ENCODE measurements around the gene OR4D2.
"Not testable (repeated sequence)": the region's sequence is repeated elsewhere in the genome, so short reads cannot be mapped to it uniquely, and the experiment has no call there.

DNA sequence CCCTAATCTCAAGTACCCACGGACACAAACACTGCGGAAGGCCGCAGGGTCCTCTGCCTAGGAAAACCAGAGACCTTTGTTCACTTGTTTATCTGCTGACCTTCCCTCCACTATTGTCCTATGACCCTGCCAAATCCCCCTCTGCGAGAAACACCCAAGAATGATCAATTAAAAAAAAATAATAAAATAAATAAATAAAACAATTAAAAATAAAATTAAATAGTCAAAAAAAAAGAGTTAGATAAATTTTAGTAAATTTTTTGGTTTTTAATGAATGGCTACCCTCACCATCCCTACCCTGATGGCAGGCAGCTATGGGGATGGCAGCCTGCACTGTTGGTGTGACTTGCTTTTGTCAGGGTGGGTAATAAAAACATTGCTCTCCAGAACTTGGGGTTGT is 23.4 kb upstream of the OR4D2 start:
- TF ChIP-seq, protein P1, sequence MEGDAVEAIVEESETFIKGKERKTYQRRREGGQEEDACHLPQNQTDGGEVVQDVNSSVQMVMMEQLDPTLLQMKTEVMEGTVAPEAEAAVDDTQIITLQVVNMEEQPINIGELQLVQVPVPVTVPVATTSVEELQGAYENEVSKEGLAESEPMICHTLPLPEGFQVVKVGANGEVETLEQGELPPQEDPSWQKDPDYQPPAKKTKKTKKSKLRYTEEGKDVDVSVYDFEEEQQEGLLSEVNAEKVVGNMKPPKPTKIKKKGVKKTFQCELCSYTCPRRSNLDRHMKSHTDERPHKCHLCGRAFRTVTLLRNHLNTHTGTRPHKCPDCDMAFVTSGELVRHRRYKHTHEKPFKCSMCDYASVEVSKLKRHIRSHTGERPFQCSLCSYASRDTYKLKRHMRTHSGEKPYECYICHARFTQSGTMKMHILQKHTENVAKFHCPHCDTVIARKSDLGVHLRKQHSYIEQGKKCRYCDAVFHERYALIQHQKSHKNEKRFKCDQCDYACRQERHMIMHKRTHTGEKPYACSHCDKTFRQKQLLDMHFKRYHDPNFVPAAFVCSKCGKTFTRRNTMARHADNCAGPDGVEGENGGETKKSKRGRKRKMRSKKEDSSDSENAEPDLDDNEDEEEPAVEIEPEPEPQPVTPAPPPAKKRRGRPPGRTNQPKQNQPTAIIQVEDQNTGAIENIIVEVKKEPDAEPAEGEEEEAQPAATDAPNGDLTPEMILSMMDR (IDR thresholded peaks at IDR 0.05; ENCODE audit: poor library complexity, severe bottlenecking): not testable (repeated sequence)
- TF ChIP-seq TAF1 (IDR thresholded peaks at IDR 0.05; ENCODE audit: low read depth); EP300 (conservative IDR thresholded peaks at IDR 0.05; ENCODE audit: poor library complexity, severe bottlenecking); EZH2 (IDR thresholded peaks at IDR 0.05; ENCODE audit: borderline replicate concordance, insufficient read depth, low read length, poor library complexity, severe bottlenecking); SMC3 (conservative IDR thresholded peaks at IDR 0.05; ENCODE audit: poor library complexity); POLR2AphosphoS5 (IDR thresholded peaks at IDR 0.05); RAD21 (conservative IDR thresholded peaks at IDR 0.05): not testable (repeated sequence)
- TF ChIP-seq, protein P2, sequence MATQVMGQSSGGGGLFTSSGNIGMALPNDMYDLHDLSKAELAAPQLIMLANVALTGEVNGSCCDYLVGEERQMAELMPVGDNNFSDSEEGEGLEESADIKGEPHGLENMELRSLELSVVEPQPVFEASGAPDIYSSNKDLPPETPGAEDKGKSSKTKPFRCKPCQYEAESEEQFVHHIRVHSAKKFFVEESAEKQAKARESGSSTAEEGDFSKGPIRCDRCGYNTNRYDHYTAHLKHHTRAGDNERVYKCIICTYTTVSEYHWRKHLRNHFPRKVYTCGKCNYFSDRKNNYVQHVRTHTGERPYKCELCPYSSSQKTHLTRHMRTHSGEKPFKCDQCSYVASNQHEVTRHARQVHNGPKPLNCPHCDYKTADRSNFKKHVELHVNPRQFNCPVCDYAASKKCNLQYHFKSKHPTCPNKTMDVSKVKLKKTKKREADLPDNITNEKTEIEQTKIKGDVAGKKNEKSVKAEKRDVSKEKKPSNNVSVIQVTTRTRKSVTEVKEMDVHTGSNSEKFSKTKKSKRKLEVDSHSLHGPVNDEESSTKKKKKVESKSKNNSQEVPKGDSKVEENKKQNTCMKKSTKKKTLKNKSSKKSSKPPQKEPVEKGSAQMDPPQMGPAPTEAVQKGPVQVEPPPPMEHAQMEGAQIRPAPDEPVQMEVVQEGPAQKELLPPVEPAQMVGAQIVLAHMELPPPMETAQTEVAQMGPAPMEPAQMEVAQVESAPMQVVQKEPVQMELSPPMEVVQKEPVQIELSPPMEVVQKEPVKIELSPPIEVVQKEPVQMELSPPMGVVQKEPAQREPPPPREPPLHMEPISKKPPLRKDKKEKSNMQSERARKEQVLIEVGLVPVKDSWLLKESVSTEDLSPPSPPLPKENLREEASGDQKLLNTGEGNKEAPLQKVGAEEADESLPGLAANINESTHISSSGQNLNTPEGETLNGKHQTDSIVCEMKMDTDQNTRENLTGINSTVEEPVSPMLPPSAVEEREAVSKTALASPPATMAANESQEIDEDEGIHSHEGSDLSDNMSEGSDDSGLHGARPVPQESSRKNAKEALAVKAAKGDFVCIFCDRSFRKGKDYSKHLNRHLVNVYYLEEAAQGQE (IDR thresholded peaks at IDR 0.05; ENCODE audit: borderline replicate concordance): not testable (repeated sequence)

Data from neural cell (in vitro differentiated cells).